ENCODE results near the gene IER5. TPM values are rescaled to one million over a fixed set of nuclear protein-coding genes. Genes with fewer than 3 reads are reported as not detected.

The IER5 gene
- total RNA-seq, 2 experiments from 2014 or later, result 45.2 to 45.9 TPM

- CTCF ChIA-PET, result no interaction called here
- POLR2A ChIA-PET, result interaction anchor here (0.7 kb wide), 1 partner anchor 24 kb away, joined by 4 read pairs; no protein-coding TSS in a partner anchor
These were observed 23.8 kb upstream of the IER5 start for GRCh38 chr1:181064702-181065101.

GRCh38 chr1:181073638-181074037 is 14.9 kb upstream of the IER5 start:
- CTCF ChIA-PET, result no interaction called here
- POLR2A ChIA-PET, result no interaction called here

GRCh38 chr1:181075766-181076350 is 12.6 kb upstream of the IER5 start:
- POLR2A ChIA-PET, result interaction anchor here (0.7 to 1.1 kb wide), 3 partner anchors 13 to 32 kb away, joined by 3 to 4 read pairs (median 4); no protein-coding TSS in a partner anchor

GRCh38 chr1:181076852-181077251 is 11.6 kb upstream of the IER5 start:
- CTCF ChIA-PET, result no interaction called here
- POLR2A ChIA-PET, result no interaction called here

More at GRCh38 chr1:181075766-181076350, 12.6 kb upstream of the IER5 start:
- CTCF ChIA-PET, result interaction anchor here (0.8 kb wide), 1 partner anchor 37 kb away, joined by 3 read pairs; no protein-coding TSS in a partner anchor

GRCh38 chr1:181077576-181078242 is 10.8 kb upstream of the IER5 start:
- POLR2A ChIA-PET, result no interaction called here
- CTCF ChIA-PET, result interaction anchor here (1.1 kb wide), 1 partner anchor 64 kb away, joined by 4 read pairs; no protein-coding TSS in a partner anchor

GRCh38 chr1:181079382-181079781 is 9.1 kb upstream of the IER5 start:
- ChIA-PET POLR2A (interaction anchor here (0.6 to 1.7 kb wide), 4 partner anchors 9 to 35 kb away, joined by 3 to 11 read pairs (median 7); partner anchors contain the start of gene IER5), CTCF (interaction anchor here (0.8 to 1.5 kb wide), 4 partner anchors 16 to 64 kb away, joined by 3 to 7 read pairs (median 3); no protein-coding TSS in a partner anchor)

- POLR2A ChIA-PET, result interaction anchor here (1.3 to 1.7 kb wide), 3 partner anchors 9 to 17 kb away, joined by 7 to 11 read pairs (median 7); partner anchors contain the start of gene IER5
- CTCF ChIA-PET, result interaction anchor here (1.0 to 1.8 kb wide), 4 partner anchors 16 to 64 kb away, joined by 3 to 7 read pairs (median 4); no protein-coding TSS in a partner anchor
These were observed 8.6 kb upstream of the IER5 start for GRCh38 chr1:181079920-181080319.

GRCh38 chr1:181080556-181080955 is 7.9 kb upstream of the IER5 start:
- ChIA-PET CTCF (interaction anchor here (0.8 to 1.8 kb wide), 4 partner anchors 14 to 86 kb away, joined by 3 to 6 read pairs (median 4); no protein-coding TSS in a partner anchor), POLR2A (interaction anchor here (1.3 kb wide), 1 partner anchor 8 kb away, joined by 11 read pairs; the partner anchor contains the start of gene IER5)

GRCh38 chr1:181081395-181081794 is 7.1 kb upstream of the IER5 start:
- POLR2A ChIA-PET, result no interaction called here
- CTCF ChIA-PET, result interaction anchor here (0.8 to 1.8 kb wide), 4 partner anchors 15 to 85 kb away, joined by 3 to 6 read pairs (median 4); no protein-coding TSS in a partner anchor

- ChIA-PET POLR2A (interaction anchor here (0.7 kb wide), 1 partner anchor 315 kb away, joined by 10 read pairs; no protein-coding TSS in a partner anchor), CTCF (interaction anchor here (0.6 to 4.8 kb wide), 6 partner anchors 9 to 87 kb away, joined by 3 to 33 read pairs (median 4); no protein-coding TSS in a partner anchor)
These were observed 4.5 kb upstream of the IER5 start for GRCh38 chr1:181083842-181084605.

GRCh38 chr1:181084606-181084969 is 3.9 kb upstream of the IER5 start:
- CTCF ChIA-PET, result interaction anchor here (0.6 to 4.8 kb wide), 4 partner anchors 57 to 86 kb away, joined by 3 to 33 read pairs (median 6); no protein-coding TSS in a partner anchor
- POLR2A ChIA-PET, result no interaction called here

- POLR2A ChIA-PET, result no interaction called here
- CTCF ChIA-PET, result interaction anchor here (0.7 to 4.8 kb wide), 2 partner anchors 25 to 55 kb away, joined by 5 to 33 read pairs; no protein-coding TSS in a partner anchor
These were observed 2.4 kb upstream of the IER5 start for GRCh38 chr1:181086091-181086490.

- ChIA-PET CTCF (interaction anchor here (4.8 kb wide), 1 partner anchor 55 kb away, joined by 33 read pairs; no protein-coding TSS in a partner anchor), POLR2A (interaction anchor here (0.6 kb wide), 1 partner anchor 10 kb away, joined by 5 read pairs; no protein-coding TSS in a partner anchor)
These were observed 1.6 kb upstream of the IER5 start for GRCh38 chr1:181086926-181087325.

GRCh38 chr1:181087400-181087901 is 1.0 kb upstream of the IER5 start:
- ChIA-PET POLR2A (interaction anchor here (1.5 kb wide), 1 partner anchor 16 kb away, joined by 3 read pairs; no protein-coding TSS in a partner anchor), CTCF (interaction anchor here (4.8 kb wide), 1 partner anchor 54 kb away, joined by 33 read pairs; no protein-coding TSS in a partner anchor)

- POLR2A ChIA-PET, result interaction anchor here (0.6 to 3.3 kb wide), 19 partner anchors 9 to 1719 kb away, joined by 3 to 49 read pairs (median 6); partner anchors contain the start of gene STX6
- CTCF ChIA-PET, result interaction anchor here (0.7 to 5.0 kb wide), 3 partner anchors 16 to 52 kb away, joined by 3 to 42 read pairs (median 10); no protein-coding TSS in a partner anchor
These were observed 646 bp downstream of the IER5 start for GRCh38 chr1:181089017-181089675.

- ChIA-PET CTCF (interaction anchor here (0.6 to 5.0 kb wide), 9 partner anchors 10 to 68 kb away, joined by 3 to 42 read pairs (median 3); no protein-coding TSS in a partner anchor), POLR2A (interaction anchor here (0.6 to 3.3 kb wide), 15 partner anchors 9 to 78 kb away, joined by 3 to 49 read pairs (median 7); partner anchors contain the start of genes MR1 and STX6)
These were observed 1.4 kb downstream of the IER5 start for GRCh38 chr1:181089676-181090544.

Measured in activated CD8-positive, alpha-beta memory T cell treated with anti-CD3 and anti-CD28 coated beads for 36 hours (primary cell).